Ovary (tissue), 3 donors: ENCODE results near the gene ERAP2.

Source experiments
- CTCF ChIP-seq, 3 donors: fragments of 450-650 bp in 2 of 3; fragments of 200-600 bp in 1 of 3; IDR thresholded peaks; one replicate each; pipeline versions ENCODE4 v1.5.1 to v1.8.0; 2016 to 2022; ENCODE audit warnings: antibody characterized with exemption in 3 of 3, mild to moderate bottlenecking in 1 of 3
- POLR2A ChIP-seq: fragments of 450-650 bp; IDR thresholded peaks from one replicate; pipeline ENCODE4 v1.6.1; 2017; ENCODE audit warnings: antibody characterized with exemption, mild to moderate bottlenecking, moderate library complexity
- donor health status: DM: no; HTN: no; CAD: no.

- no peak for TF ChIP-seq CTCF (IDR thresholded peaks at IDR 0.05)
- no peak for TF ChIP-seq POLR2A
These were observed 18.4 kb upstream of the ERAP2 start for GRCh38 chr5:96857924-96858323.
